Measurements from ENCODE around the gene DDO. TPM values are rescaled to one million over a fixed set of nuclear protein-coding genes. Genes with fewer than 3 reads are reported as not detected.

Gene DDO
- total and polyA plus RNA-seq, 8 donors, result 0.40 to 4.1 (median 1.2) TPM; not detected in 3

GRCh38 chr6:110428153-110428552, 12.8 kb upstream of the DDO start:
- Histone ChIP-seq H3K27me3 (peaks cover 0 to 16% (median 0%) of the 10 kb centered on the region in 3 donors), H3K9me3 (no peaks in the 10 kb centered on the region), H3K36me3 (no peaks in the 10 kb centered on the region), H3K4me1 (no peaks in the 10 kb centered on the region), H3K27ac (no peak overlapping the region), H3K4me3 (no peak overlapping the region)
- no peak for TF ChIP-seq EP300 (IDR thresholded peaks at IDR 0.05)
- 90 to 100% (median 95%) methylated on average over 2 of the region's 2 CpGs for WGBS, 5 donors
- no peak for DNase-seq
- intact Hi-C loops (cut with DNase I; ENCODE audit: low total_unique reads), result no loop called here

DNA sequence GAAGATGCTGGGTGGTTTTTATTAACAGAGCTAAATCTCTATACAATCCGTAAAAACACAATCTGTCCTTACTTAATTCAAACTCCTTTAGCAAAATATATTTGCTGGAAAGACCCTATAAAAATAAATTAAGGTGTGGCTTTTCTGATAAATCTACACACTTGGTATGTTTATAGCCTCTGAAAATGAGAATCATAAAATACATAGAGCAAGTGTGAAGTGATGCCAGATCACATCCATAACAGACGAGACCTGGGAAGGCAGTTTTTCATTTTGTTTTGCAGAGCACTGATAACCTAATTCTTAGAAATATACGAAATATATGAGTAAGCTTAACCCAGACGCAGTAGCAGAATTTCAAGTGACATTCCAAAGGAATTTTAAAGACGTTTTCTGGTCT, 10.4 kb upstream of the DDO start:
- H3K36me3 ChIP-seq, result no peaks in the 10 kb centered on the region
- 23 to 43% (median 39%) methylated on average over 5 of the region's 5 CpGs for WGBS, 5 donors
- H3K4me1 ChIP-seq, result no peaks in the 10 kb centered on the region
- intact Hi-C loops (cut with DNase I; ENCODE audit: low total_unique reads), result no loop called here
- H3K27ac ChIP-seq, result no peak overlapping the region
- no peak overlapping the region for H3K4me3 ChIP-seq
- TF ChIP-seq POLR2AphosphoS5 (IDR thresholded peaks at IDR 0.05), result no peak
- no peak for TF ChIP-seq EP300 (IDR thresholded peaks at IDR 0.05)
- TF ChIP-seq, protein P1, sequence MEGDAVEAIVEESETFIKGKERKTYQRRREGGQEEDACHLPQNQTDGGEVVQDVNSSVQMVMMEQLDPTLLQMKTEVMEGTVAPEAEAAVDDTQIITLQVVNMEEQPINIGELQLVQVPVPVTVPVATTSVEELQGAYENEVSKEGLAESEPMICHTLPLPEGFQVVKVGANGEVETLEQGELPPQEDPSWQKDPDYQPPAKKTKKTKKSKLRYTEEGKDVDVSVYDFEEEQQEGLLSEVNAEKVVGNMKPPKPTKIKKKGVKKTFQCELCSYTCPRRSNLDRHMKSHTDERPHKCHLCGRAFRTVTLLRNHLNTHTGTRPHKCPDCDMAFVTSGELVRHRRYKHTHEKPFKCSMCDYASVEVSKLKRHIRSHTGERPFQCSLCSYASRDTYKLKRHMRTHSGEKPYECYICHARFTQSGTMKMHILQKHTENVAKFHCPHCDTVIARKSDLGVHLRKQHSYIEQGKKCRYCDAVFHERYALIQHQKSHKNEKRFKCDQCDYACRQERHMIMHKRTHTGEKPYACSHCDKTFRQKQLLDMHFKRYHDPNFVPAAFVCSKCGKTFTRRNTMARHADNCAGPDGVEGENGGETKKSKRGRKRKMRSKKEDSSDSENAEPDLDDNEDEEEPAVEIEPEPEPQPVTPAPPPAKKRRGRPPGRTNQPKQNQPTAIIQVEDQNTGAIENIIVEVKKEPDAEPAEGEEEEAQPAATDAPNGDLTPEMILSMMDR (IDR thresholded peaks at IDR 0.05), result no peak
- TF ChIP-seq POLR2A (IDR thresholded peaks at IDR 0.05), result no peak
- no peak for DNase-seq
- H3K9me3 ChIP-seq, result peaks cover 0 to 11% (median 4%) of the 10 kb centered on the region in 4 donors
- H3K27me3 ChIP-seq, result peaks cover 0 to 15% (median 0%) of the 10 kb centered on the region in 3 donors

- intact Hi-C loops (cut with DNase I; ENCODE audit: low total_unique reads), result no loop called here
- H3K4me1 ChIP-seq, result no peaks in the 10 kb centered on the region
Measured at GRCh38 chr6:110422444-110422822, 7.1 kb upstream of the DDO start.

DNA sequence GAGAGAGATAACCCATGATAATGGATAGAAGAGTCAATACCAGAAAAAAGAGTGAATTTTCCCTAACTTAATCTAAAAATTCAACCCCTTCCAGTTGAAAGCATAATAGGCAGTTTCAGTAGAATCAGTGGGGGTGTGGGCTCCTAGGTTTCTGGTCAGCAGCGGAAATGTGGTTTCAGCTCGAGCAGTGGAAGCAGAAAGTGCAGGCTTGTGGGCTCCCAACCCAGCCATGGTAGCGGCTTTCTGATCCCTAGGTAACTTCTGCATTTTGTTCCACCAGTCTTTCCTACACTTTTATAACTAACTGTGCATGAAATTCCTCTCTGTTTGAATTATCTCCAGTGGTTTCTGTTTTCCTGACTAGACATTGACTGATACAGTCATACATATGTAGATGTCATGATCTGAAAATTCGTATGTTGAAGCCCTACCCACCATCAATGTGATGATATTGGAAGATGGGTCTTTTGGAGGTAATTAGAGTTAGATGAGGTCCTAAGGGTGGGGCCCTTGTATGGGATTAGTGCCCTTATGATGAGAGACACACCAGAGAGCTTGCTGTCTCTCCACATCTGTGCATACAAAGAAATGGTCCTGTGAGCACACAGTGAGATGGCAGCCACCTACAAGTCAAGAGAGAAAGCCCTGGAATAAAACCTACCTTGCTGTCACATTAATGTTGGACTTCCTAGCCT, 6.5 kb upstream of the DDO start:
- H3K4me3 ChIP-seq, result no peak overlapping the region
- no peaks in the 10 kb centered on the region for H3K4me1 ChIP-seq
- peaks cover 0 to 7% (median 0%) of the 10 kb centered on the region in 3 donors for H3K27me3 ChIP-seq
- H3K27ac ChIP-seq, result no peak overlapping the region
- no peak for DNase-seq
- 55 to 79% (median 71%) methylated on average over 4 of the region's 4 CpGs for WGBS, 5 donors
- intact Hi-C loops (cut with DNase I; ENCODE audit: low total_unique reads), result no loop called here
- peaks cover 0 to 11% (median 4%) of the 10 kb centered on the region in 4 donors for H3K9me3 ChIP-seq
- TF ChIP-seq POLR2AphosphoS5 (IDR thresholded peaks at IDR 0.05) (no peak), EP300 (IDR thresholded peaks at IDR 0.05) (no peak)
- TF ChIP-seq, protein P1 (IDR thresholded peaks at IDR 0.05), result no peak
- no peaks in the 10 kb centered on the region for H3K36me3 ChIP-seq

More at GRCh38 chr6:110422444-110422822, 7.1 kb upstream of the DDO start:
- Histone ChIP-seq H3K27me3 (peaks cover 0 to 7% (median 0%) of the 10 kb centered on the region in 3 donors), H3K36me3 (no peaks in the 10 kb centered on the region), H3K27ac (no peak overlapping the region), H3K4me3 (no peak overlapping the region), H3K9me3 (peaks cover 0 to 11% (median 4%) of the 10 kb centered on the region in 4 donors)
- no peak for DNase-seq
- TF ChIP-seq, protein P1 (IDR thresholded peaks at IDR 0.05), result no peak
- TF ChIP-seq POLR2AphosphoS5 (IDR thresholded peaks at IDR 0.05), result no peak
- no peak for TF ChIP-seq EP300 (IDR thresholded peaks at IDR 0.05)
- TF ChIP-seq POLR2A (IDR thresholded peaks at IDR 0.05), result no peak
